Skeletal muscle tissue (tissue), 4 donors: ENCODE results near the gene LEMD2. TPM values are rescaled to one million over a fixed set of nuclear protein-coding genes. Genes with fewer than 3 reads are reported as not detected.
A peak's percentile ranks its signal among the peaks of the same experiment; 100 is the strongest.

Experiments used
- H3K27ac ChIP-seq: one replicate; pipeline ENCODE4 v1.7.0; 2013; ENCODE audit warnings: mild to moderate bottlenecking, low read depth, low read length, inconsistent platforms
- H3K27me3 ChIP-seq, 3 donors: one replicate each; pipeline ENCODE4 v1.7.0; 2013; ENCODE audit warnings: low read length in 3 of 3; ENCODE audit not compliant: control insufficient read depth in 3 of 3, insufficient read depth in 3 of 3
- H3K36me3 ChIP-seq, 3 donors: one replicate each; pipeline ENCODE4 v1.7.0; 2013; ENCODE audit warnings: low read length in 3 of 3; ENCODE audit not compliant: control insufficient read depth in 3 of 3, insufficient read depth in 3 of 3
- H3K4me1 ChIP-seq, 3 donors: one replicate each; pipeline ENCODE4 v1.7.0; 2013; ENCODE audit warnings: low read length in 3 of 3, mild to moderate bottlenecking in 3 of 3; ENCODE audit not compliant: control insufficient read depth in 3 of 3, insufficient read depth in 3 of 3
- H3K4me3 ChIP-seq, 3 donors: one replicate each; pipeline ENCODE4 v1.7.0; 2013; ENCODE audit warnings: low read length in 3 of 3
- H3K9ac ChIP-seq, 3 donors: one replicate each; pipeline ENCODE4 v1.7.0; 2013; ENCODE audit warnings: low read length in 3 of 3, mild to moderate bottlenecking in 3 of 3, moderate library complexity in 2 of 3, low read depth in 1 of 3
- H3K9me3 ChIP-seq, 3 donors: one replicate each; pipeline ENCODE4 v1.7.0; 2013; ENCODE audit warnings: low read length in 3 of 3; ENCODE audit not compliant: control insufficient read depth in 3 of 3
- total RNA-seq: library from RNA; depleted of rRNA; stranded (reverse); fragments of >200 nt; gene quantifications from one replicate; pipeline ENCODE4 v1.2.3, GENCODE V29; 2014
- donor health status: Osteomylitis.

The LEMD2 gene
- total RNA-seq, 1 donor from 2014 or later, result 21.9 TPM

DNA sequence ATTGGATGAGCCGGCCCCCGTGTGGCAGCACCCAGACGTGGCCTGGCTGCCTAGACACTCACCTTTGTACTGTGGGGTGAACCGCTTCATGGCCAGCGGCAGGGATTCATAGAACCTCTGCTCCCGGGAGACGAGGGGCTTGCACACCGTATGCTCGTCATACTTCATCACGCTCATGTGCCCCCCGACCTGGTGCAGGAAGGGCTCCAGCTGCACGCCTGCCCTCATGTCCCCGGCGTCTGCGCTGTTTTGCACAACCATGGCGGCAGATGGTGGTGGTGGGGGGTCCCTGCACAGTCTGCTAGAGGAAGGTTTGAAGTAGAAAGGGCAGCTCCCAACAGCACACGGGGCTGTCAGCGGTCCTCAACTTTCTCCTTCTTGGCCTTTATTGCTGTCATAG lies 53.7 kb downstream of the LEMD2 start:
- H3K4me1 ChIP-seq, result peaks cover 96 to 98% (median 97%) of the 10 kb centered on the region in 3 donors
- H3K4me3 ChIP-seq, result peak overlapping the region in 2 of 3 donors; percentile 2 to 12
- no peaks in the 10 kb centered on the region for H3K27me3 ChIP-seq
- no peaks in the 10 kb centered on the region for H3K9me3 ChIP-seq
- peak overlapping the region; percentile 96 for H3K27ac ChIP-seq
- H3K9ac ChIP-seq, result peak overlapping the region in 2 of 3 donors; percentile 34 to 73
- H3K36me3 ChIP-seq, result peaks cover 39 to 51% (median 39%) of the 10 kb centered on the region in 3 donors

DNA sequence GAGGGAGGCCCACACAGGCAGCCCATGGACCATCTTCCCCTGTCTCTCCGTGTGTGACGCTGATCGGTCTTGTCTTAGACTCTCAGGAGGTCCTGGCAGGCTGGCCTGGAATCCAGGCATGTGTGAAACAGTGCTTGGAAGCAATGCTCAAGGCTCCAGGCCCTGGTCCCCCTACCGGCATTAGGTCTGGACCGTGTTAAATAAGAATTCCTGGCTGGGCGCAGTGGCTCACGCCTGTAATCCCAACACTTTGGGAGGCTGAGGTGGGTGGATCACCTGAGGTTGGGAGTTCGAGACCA lies 55.3 kb downstream of the LEMD2 start:
- Histone ChIP-seq H3K27ac (peak overlapping the region; percentile 96), H3K4me1 (peaks cover 94 to 98% (median 96%) of the 10 kb centered on the region in 3 donors), H3K36me3 (peaks cover 34 to 40% (median 40%) of the 10 kb centered on the region in 3 donors)

DNA sequence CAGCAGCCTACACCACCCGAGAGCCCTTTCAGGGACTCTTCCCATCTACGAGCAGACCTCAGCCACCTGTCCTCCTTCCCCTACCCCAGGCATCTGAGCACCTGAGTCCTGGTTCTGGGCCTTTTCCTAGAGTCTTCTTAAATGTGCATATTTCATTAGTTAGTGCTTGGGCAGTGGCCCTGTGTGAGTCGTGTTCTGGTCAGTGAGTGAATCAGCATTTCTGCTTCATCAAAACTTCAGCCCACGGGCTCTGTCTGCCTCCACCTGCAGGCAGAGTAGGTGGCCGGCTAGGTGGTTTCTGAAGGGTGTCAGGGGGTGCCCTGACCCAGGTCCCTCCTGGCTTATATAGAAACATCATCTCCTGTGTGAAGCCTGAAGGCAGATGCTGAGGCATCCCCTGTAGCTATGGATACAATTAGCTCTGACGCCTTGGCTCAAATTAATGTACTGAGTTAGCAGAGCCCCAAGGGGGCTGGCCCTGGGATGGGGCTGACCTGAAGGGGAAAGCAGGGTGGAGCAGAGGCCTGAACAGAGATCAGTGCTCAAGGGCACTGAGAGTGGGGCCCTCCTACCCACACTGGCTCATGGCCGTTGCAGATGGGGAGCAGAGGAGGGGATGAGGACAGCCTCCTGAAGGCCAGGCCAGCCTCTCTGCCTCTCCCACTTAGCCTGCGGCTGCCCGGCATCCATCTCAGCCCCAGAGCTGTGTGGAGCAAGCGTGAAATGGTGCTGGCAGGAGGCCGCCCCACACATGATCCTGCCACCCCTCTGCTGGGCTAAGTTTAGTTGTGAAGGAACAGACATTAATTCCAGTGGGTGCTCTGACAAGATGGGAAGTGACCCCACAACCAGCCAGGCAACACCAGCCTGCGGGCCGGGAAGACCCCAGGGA lies 55.9 kb downstream of the LEMD2 start:
- peak overlapping the region; percentile 13 to 51 (median 22) for H3K4me3 ChIP-seq
- no peaks in the 10 kb centered on the region for H3K27me3 ChIP-seq
- no peaks in the 10 kb centered on the region for H3K9me3 ChIP-seq
- H3K36me3 ChIP-seq, result peaks cover 33 to 41% (median 37%) of the 10 kb centered on the region in 3 donors
- peaks cover 94 to 98% (median 96%) of the 10 kb centered on the region in 3 donors for H3K4me1 ChIP-seq
- H3K27ac ChIP-seq, result peak overlapping the region; percentile 96
- H3K9ac ChIP-seq, result peak overlapping the region; percentile 57 to 77 (median 73)

More for the DNA sequence above, 55.3 kb downstream of the LEMD2 start:
- Histone ChIP-seq H3K9me3 (no peaks in the 10 kb centered on the region), H3K27me3 (no peaks in the 10 kb centered on the region), H3K9ac (peak overlapping the region; percentile 57 to 77 (median 73)), H3K4me3 (peak overlapping the region in 2 of 3 donors; percentile 13 to 22)

DNA sequence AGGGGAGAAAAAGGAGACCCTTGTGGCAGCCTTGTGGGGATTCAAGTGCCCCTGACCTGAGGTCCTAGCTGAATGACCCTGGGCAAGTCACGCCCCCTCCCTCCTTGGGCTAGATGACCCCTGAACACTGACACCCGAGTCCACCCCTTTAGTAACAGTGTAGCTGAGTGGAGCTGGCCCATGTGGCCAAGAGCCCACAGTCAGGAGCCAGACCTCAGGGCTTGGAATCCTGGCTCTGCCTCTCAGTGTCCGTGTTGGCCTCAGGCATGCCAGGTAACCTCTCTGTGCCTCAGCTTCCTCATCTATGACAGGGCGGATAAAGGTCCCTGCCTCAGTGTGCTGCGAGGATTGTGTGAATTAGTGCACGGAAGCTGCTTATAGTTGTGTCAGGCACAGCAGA lies 56.5 kb downstream of the LEMD2 start:
- Histone ChIP-seq H3K36me3 (peaks cover 35 to 46% (median 42%) of the 10 kb centered on the region in 3 donors), H3K27ac (peak overlapping the region; percentile 96), H3K9ac (peak overlapping the region; percentile 61 to 77 (median 73)), H3K4me1 (peaks cover 94 to 98% (median 96%) of the 10 kb centered on the region in 3 donors), H3K4me3 (peak overlapping the region in 2 of 3 donors; percentile 28 to 45), H3K9me3 (no peaks in the 10 kb centered on the region), H3K27me3 (no peaks in the 10 kb centered on the region)

DNA sequence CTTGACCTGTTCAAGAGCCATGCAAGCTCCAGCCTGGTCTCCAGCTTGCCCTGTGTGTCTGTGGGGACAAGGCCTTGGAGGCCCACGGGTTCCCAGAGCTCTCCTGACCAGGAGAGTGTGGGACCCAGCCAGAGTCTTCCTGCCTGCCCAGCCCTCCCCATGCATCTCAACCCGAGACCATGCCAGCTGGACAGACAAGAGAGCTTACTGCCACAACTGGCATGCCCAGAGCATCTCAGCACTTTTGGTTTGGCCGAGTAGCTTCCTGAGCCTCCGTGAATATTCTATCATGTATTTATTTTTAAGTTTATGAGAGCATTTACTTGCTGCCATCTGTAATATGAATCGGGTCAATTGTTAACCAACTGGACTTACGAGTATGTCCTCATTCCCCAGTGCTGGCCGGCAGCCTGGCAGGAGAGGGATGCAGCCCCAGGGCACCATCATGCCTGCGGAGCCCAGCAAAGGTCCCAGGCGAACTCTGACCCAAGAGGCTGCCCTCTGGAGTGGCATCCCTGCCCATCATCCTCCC lies 57.1 kb downstream of the LEMD2 start:
- H3K9ac ChIP-seq, result peak overlapping the region; percentile 61 to 77 (median 73)
- no peaks in the 10 kb centered on the region for H3K9me3 ChIP-seq
- peak overlapping the region in 2 of 3 donors; percentile 28 to 45 for H3K4me3 ChIP-seq
- H3K27ac ChIP-seq, result peak overlapping the region; percentile 96
- no peaks in the 10 kb centered on the region for H3K27me3 ChIP-seq
- peaks cover 89 to 98% (median 97%) of the 10 kb centered on the region in 3 donors for H3K4me1 ChIP-seq
- peaks cover 40 to 52% (median 47%) of the 10 kb centered on the region in 3 donors for H3K36me3 ChIP-seq

DNA sequence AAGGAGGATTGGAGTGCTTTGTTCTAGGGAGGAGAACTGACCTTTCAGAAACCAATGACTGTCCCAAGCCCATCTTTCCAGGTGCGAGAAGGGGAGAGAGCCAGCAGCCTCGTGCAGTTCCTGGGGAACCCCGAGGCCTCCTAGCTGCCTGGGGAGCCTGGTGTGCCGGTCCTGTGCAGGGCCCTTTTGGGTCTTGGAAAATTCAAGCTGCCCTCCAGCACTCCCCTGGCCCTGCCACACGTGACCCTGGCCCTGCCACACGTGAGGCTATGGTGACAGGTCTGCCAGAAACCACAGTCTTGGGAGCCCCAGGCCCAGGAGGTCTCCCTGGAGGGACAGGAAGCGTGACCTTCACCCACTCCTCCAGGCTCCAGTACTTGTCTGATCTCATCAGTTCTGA lies 57.9 kb downstream of the LEMD2 start:
- no peaks in the 10 kb centered on the region for H3K27me3 ChIP-seq
- H3K36me3 ChIP-seq, result peaks cover 46 to 60% (median 53%) of the 10 kb centered on the region in 3 donors
- H3K9me3 ChIP-seq, result no peaks in the 10 kb centered on the region
- H3K27ac ChIP-seq, result peak overlapping the region; percentile 96
- H3K4me3 ChIP-seq, result peak overlapping the region in 2 of 3 donors; percentile 21 to 29
- H3K9ac ChIP-seq, result peak overlapping the region; percentile 65 to 75 (median 73)
- H3K4me1 ChIP-seq, result peaks cover 82 to 98% (median 93%) of the 10 kb centered on the region in 3 donors

DNA sequence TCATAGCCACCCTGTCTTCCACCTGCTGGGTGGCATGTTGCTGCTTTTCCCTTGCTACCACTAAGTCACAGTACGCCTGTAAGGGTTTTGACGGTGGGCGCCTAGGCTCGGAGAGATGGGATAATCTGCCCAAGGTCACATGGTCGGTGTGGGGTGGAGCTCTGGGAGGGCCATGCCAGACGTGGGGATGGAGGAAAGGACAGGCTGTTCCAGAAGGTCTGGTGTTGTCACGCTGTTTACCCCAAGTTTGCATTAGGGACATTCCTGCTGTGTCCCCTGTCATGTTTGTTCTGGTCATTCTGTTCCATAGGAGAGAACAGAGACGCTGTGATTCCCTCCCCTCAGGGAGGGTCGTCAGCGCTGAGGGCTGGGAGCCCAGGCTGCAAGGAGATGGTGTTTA lies 58.3 kb downstream of the LEMD2 start:
- no peaks in the 10 kb centered on the region for H3K27me3 ChIP-seq
- peaks cover 79 to 94% (median 89%) of the 10 kb centered on the region in 3 donors for H3K4me1 ChIP-seq
- peak overlapping the region in 2 of 3 donors; percentile 21 to 29 for H3K4me3 ChIP-seq
- H3K27ac ChIP-seq, result peak overlapping the region; percentile 96
- H3K9ac ChIP-seq, result peak overlapping the region; percentile 65 to 75 (median 73)
- H3K36me3 ChIP-seq, result peaks cover 48 to 62% (median 55%) of the 10 kb centered on the region in 3 donors
- no peaks in the 10 kb centered on the region for H3K9me3 ChIP-seq

DNA sequence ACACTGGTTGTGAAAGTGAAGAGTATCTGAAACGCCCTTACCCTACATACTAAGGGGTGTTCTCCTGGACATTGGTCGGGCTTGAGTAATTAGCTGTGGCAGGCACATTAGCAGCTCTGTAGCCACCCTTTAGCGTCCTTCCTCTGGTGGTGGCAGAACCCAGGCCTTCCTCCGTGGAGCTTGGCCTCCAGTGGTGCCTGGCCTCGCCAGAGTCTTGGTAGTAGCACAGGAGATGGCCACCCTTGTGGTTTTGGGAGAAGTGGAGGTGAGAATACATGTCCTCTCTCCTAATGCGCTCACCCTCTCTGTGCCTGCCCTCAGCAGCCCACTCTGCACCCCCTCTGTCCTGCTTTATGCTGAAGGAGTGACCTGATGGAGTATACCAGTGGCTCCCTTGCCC lies 59.9 kb downstream of the LEMD2 start:
- Histone ChIP-seq H3K4me1 (peaks cover 64 to 78% (median 74%) of the 10 kb centered on the region in 3 donors), H3K27me3 (no peaks in the 10 kb centered on the region), H3K27ac (peak overlapping the region; percentile 96), H3K9ac (no peak overlapping the region), H3K9me3 (no peaks in the 10 kb centered on the region), H3K36me3 (peaks cover 43 to 52% (median 49%) of the 10 kb centered on the region in 3 donors), H3K4me3 (no peak overlapping the region)

DNA sequence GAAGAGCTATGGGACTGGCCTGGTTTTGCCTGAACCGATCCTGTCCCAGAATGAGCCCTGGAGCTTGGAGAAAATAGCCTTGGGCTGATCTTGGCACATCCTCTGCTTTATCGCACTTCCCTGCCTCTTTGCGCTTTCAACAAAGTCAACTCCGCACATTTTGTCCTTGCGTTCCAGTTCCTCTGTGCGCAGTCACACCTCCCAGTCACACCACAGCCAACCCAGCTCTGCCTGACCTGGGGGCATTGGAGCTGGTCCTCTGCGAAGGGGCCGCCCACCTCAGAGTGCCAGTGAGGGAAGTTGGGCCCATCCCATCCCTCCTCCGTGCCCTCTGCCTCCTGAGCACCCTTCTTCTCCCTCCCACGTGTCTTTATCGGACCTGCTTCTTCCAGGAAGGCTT lies 60.5 kb downstream of the LEMD2 start:
- Histone ChIP-seq H3K9me3 (no peaks in the 10 kb centered on the region), H3K27me3 (no peaks in the 10 kb centered on the region), H3K4me1 (peaks cover 59 to 76% (median 67%) of the 10 kb centered on the region in 3 donors), H3K9ac (peak overlapping the region in 2 of 3 donors; percentile 15 to 57), H3K27ac (peak overlapping the region; percentile 96), H3K36me3 (peaks cover 43 to 51% (median 50%) of the 10 kb centered on the region in 3 donors), H3K4me3 (peak overlapping the region in 1 of 3 donors; percentile 6)
